Mucosa of rectum (tissue), 2 donors: ENCODE measurements around the gene BCO2.

Source experiments
- H3K27ac ChIP-seq, 2 donors: one replicate each; pipeline ENCODE4 v1.7.0; 2013; ENCODE audit warnings: inconsistent platforms in 2 of 2, low read depth in 2 of 2, low read length in 2 of 2
- H3K27me3 ChIP-seq, 2 donors: one replicate each; pipeline ENCODE4 v1.7.0; 2013; ENCODE audit warnings: low read length in 2 of 2; ENCODE audit not compliant: control insufficient read depth in 2 of 2, insufficient read depth in 2 of 2
- H3K36me3 ChIP-seq, 2 donors: one replicate each; pipeline ENCODE4 v1.7.0; 2013; ENCODE audit warnings: low read length in 2 of 2; ENCODE audit not compliant: control insufficient read depth in 2 of 2, insufficient read depth in 2 of 2
- H3K4me1 ChIP-seq, 2 donors: one replicate each; pipeline ENCODE4 v1.7.0; 2013; ENCODE audit warnings: low read length in 2 of 2, mild to moderate bottlenecking in 1 of 2; ENCODE audit not compliant: control insufficient read depth in 2 of 2, insufficient read depth in 2 of 2
- H3K4me3 ChIP-seq, 2 donors: one replicate each; pipeline ENCODE4 v1.7.0; 2013; ENCODE audit warnings: low read length in 2 of 2
- H3K9ac ChIP-seq, 2 donors: one replicate each; pipeline ENCODE4 v1.7.0; 2013; ENCODE audit warnings: low read length in 2 of 2, low read depth in 1 of 2, mild to moderate bottlenecking in 1 of 2
- H3K9me3 ChIP-seq, 2 donors: one replicate each; pipeline ENCODE4 v1.7.0; 2013; ENCODE audit warnings: low read length in 2 of 2; ENCODE audit not compliant: control insufficient read depth in 2 of 2
- donor health status: healthy.
- donor health status: Normal muscosa, but diverticular disease.

Gene BCO2

GRCh38 chr11:112174789-112175598 is at the start of gene BCO2:
BCO2 (plus strand) TSS chr11:112175512; CDS start chr11:112175602, 90 bp downstream.
- H3K27me3 ChIP-seq = peaks cover 0 to 3% of the 10 kb centered on the region in 2 donors
- no peak within 1 kb of the TSS for H3K27ac ChIP-seq
- no peaks in the 10 kb centered on the region for H3K9me3 ChIP-seq
- H3K9ac ChIP-seq = no peak within 1 kb of the TSS
- peak within 1 kb of the TSS; percentile 53 to 63 for H3K4me3 ChIP-seq
- H3K4me1 ChIP-seq = peaks cover 6% of the 10 kb centered on the region in 2 donors
- H3K36me3 ChIP-seq = no peaks in the 10 kb centered on the region

GRCh38 chr11:112127056-112127455 is 48.3 kb upstream of the BCO2 start:
- Histone ChIP-seq H3K9ac (no peak overlapping the region), H3K27me3 (no peaks in the 10 kb centered on the region), H3K4me3 (no peak overlapping the region), H3K27ac (no peak overlapping the region), H3K4me1 (peaks cover 25 to 33% of the 10 kb centered on the region in 2 donors), H3K9me3 (no peaks in the 10 kb centered on the region), H3K36me3 (peaks cover 0 to under 1% of the 10 kb centered on the region in 2 donors)

GRCh38 chr11:112128483-112129121 is 46.7 kb upstream of the BCO2 start:
- H3K27ac ChIP-seq = peak overlapping the region; percentile 62 to 68
- H3K36me3 ChIP-seq = no peaks in the 10 kb centered on the region
- H3K4me1 ChIP-seq = peaks cover 37 to 48% of the 10 kb centered on the region in 2 donors
- H3K9me3 ChIP-seq = no peaks in the 10 kb centered on the region
- H3K27me3 ChIP-seq = no peaks in the 10 kb centered on the region
- no peak overlapping the region for H3K9ac ChIP-seq
- no peak overlapping the region for H3K4me3 ChIP-seq

- Histone ChIP-seq H3K4me3 (no peak overlapping the region), H3K27me3 (no peaks in the 10 kb centered on the region), H3K27ac (peak overlapping the region; percentile 34 to 43), H3K9ac (no peak overlapping the region), H3K9me3 (no peaks in the 10 kb centered on the region), H3K36me3 (no peaks in the 10 kb centered on the region), H3K4me1 (peaks cover 37 to 54% of the 10 kb centered on the region in 2 donors)
Observed at GRCh38 chr11:112129656-112130055, 45.7 kb upstream of the BCO2 start.

GRCh38 chr11:112132737-112133136 is 42.6 kb upstream of the BCO2 start:
- peak overlapping the region; percentile 90 to 91 for H3K27ac ChIP-seq
- H3K9ac ChIP-seq = peak overlapping the region in 1 of 2 donors; percentile 15
- peak overlapping the region in 1 of 2 donors; percentile 20 for H3K4me3 ChIP-seq
- no peaks in the 10 kb centered on the region for H3K36me3 ChIP-seq
- peaks cover 37 to 54% of the 10 kb centered on the region in 2 donors for H3K4me1 ChIP-seq
- H3K27me3 ChIP-seq = no peaks in the 10 kb centered on the region
- H3K9me3 ChIP-seq = no peaks in the 10 kb centered on the region

GRCh38 chr11:112134473-112134872 is 40.8 kb upstream of the BCO2 start:
- no peak overlapping the region for H3K4me3 ChIP-seq

GRCh38 chr11:112143597-112143996 is 31.7 kb upstream of the BCO2 start:
- Histone ChIP-seq H3K36me3 (peaks cover 2 to 15% of the 10 kb centered on the region in 2 donors), H3K9me3 (no peaks in the 10 kb centered on the region), H3K27ac (no peak overlapping the region), H3K27me3 (no peaks in the 10 kb centered on the region), H3K4me3 (no peak overlapping the region), H3K9ac (no peak overlapping the region), H3K4me1 (no peaks in the 10 kb centered on the region)

More at GRCh38 chr11:112134473-112134872, 40.8 kb upstream of the BCO2 start:
- no peaks in the 10 kb centered on the region for H3K36me3 ChIP-seq
- no peak overlapping the region for H3K9ac ChIP-seq
- H3K27me3 ChIP-seq = no peaks in the 10 kb centered on the region
- H3K9me3 ChIP-seq = no peaks in the 10 kb centered on the region
- H3K4me1 ChIP-seq = peaks cover 29 to 41% of the 10 kb centered on the region in 2 donors
- H3K27ac ChIP-seq = peak overlapping the region; percentile 52 to 90

GRCh38 chr11:112150517-112150916 is 24.8 kb upstream of the BCO2 start:
- Histone ChIP-seq H3K4me1 (no peaks in the 10 kb centered on the region), H3K9ac (no peak overlapping the region), H3K4me3 (no peak overlapping the region), H3K36me3 (peaks cover 3 to 18% of the 10 kb centered on the region in 2 donors), H3K9me3 (no peaks in the 10 kb centered on the region), H3K27ac (no peak overlapping the region), H3K27me3 (no peaks in the 10 kb centered on the region)

- Histone ChIP-seq H3K27me3 (no peaks in the 10 kb centered on the region), H3K9me3 (no peaks in the 10 kb centered on the region), H3K4me1 (peaks cover 0 to 9% of the 10 kb centered on the region in 2 donors), H3K9ac (no peak overlapping the region), H3K36me3 (peaks cover 3 to 5% of the 10 kb centered on the region in 2 donors), H3K27ac (no peak overlapping the region), H3K4me3 (no peak overlapping the region)
Observed at GRCh38 chr11:112156153-112156955, 19.0 kb upstream of the BCO2 start.
